Left lung (tissue), 10 donors: ENCODE data around the gene RNF4. TPM values are rescaled to one million over a fixed set of nuclear protein-coding genes. Genes with fewer than 3 reads are reported as not detected.
"Not testable (repeated sequence)": the region's sequence is repeated elsewhere in the genome, so short reads cannot be mapped to it uniquely, and the experiment has no call there.

Experiments used
- ATAC-seq: fragments of 200-7000 bp; cut with Tn5 transposase; one replicate; pipeline ENCODE4 v1.9.1; 2020; ENCODE audit warnings: moderate library complexity
- DNase-seq, 4 donors: peaks; one replicate each; pipeline ENCODE4 v3.0.0-alpha.2; 2013 to 2020
- H3K27ac ChIP-seq, 2 donors: fragments of 200-600 bp; sonication (generic) in 1 of 2; one replicate each; pipeline versions ENCODE4 v1.5.0 to v1.8.0; 2020 to 2021
- H3K27me3 ChIP-seq, 2 donors: fragments of 200-600 bp; sonication (generic) in 1 of 2; one replicate each; pipeline versions ENCODE4 v1.5.0 to v1.8.0; 2020 to 2021
- H3K36me3 ChIP-seq, 2 donors: fragments of 200-600 bp; sonication (generic) in 1 of 2; one replicate each; pipeline versions ENCODE4 v1.5.0 to v1.8.0; 2020 to 2021
- H3K4me1 ChIP-seq, 2 donors: fragments of 200-600 bp; one replicate each; pipeline ENCODE4 v1.8.0; 2021
- H3K4me3 ChIP-seq, 2 donors: fragments of 200-600 bp; sonication (generic) in 1 of 2; one replicate each; pipeline versions ENCODE4 v1.5.0 to v1.8.0; 2020 to 2021; ENCODE audit warnings: mild to moderate bottlenecking in 1 of 2
- H3K9me3 ChIP-seq, 2 donors: fragments of 200-600 bp; sonication (generic) in 1 of 2; one replicate each; pipeline versions ENCODE4 v1.5.0 to v1.8.0; 2020 to 2021
- CTCF ChIP-seq, 2 donors: fragments of 200-600 bp; sonication (generic) in 1 of 2; IDR thresholded peaks; one replicate each; pipeline versions ENCODE4 v1.5.0 to v1.8.0; 2021; ENCODE audit warnings: antibody characterized with exemption in 2 of 2
- intact Hi-C, 2 donors: fragments of 100-400 bp; cut with DNase I; formaldehyde crosslinking; loops; one replicate each; pipeline versions ENCODE4 v1.11.2 to v1.14.2; 2022
- polyA plus RNA-seq, 6 donors: library from polyadenylated mRNA; unstranded; fragments of 120-200 nt; gene quantifications; one replicate each; pipeline ENCODE4 v1.2.1, GENCODE V29; 2013; ENCODE audit not compliant: insufficient read length in 6 of 6
- total RNA-seq, 2 donors: library from RNA; stranded (reverse); fragmentation: NEBNext Ultra II Directional; extraction: Animal tissue kit (Norgen Biotek cat#: 25700); gene quantifications; one replicate each; pipeline ENCODE4 v1.2.1, GENCODE V29; 2021
- donor health status: DM: no; HTN: yes; CAD: no.
- donor health status: DM: no; HTN: no; CAD: no.

RNF4 gene
- total and polyA plus RNA-seq, 8 donors = 42.2 to 68.4 (median 62.7) TPM

GRCh38 chr4:2461246-2461960, 7.5 kb upstream of the RNF4 start:
- ATAC-seq = no peak
- H3K27ac ChIP-seq = no peak overlapping the region
- no peaks in the 10 kb centered on the region for H3K36me3 ChIP-seq
- no peak for DNase-seq
- intact Hi-C loops = no loop called here
- no peaks in the 10 kb centered on the region for H3K9me3 ChIP-seq
- peaks cover 3 to 17% of the 10 kb centered on the region in 2 donors for H3K4me1 ChIP-seq
- peaks cover 0 to 48% of the 10 kb centered on the region in 2 donors for H3K27me3 ChIP-seq
- TF ChIP-seq CTCF (IDR thresholded peaks at IDR 0.05) = no peak
- no peak overlapping the region for H3K4me3 ChIP-seq

GRCh38 chr4:2462218-2462991, 6.5 kb upstream of the RNF4 start:
- no peaks in the 10 kb centered on the region for H3K36me3 ChIP-seq
- peaks cover 3 to 17% of the 10 kb centered on the region in 2 donors for H3K4me1 ChIP-seq
- peaks cover 0 to 48% of the 10 kb centered on the region in 2 donors for H3K27me3 ChIP-seq
- no peaks in the 10 kb centered on the region for H3K9me3 ChIP-seq
- peak overlapping the region; percentile 44 to 46 for H3K4me3 ChIP-seq
- DNase-seq (peak; percentile 59 to 89 (median 73)), ATAC-seq (peak; percentile 96)
- intact Hi-C loops = no loop called here
- peak; percentile 49 to 58 for TF ChIP-seq CTCF (IDR thresholded peaks at IDR 0.05)
- peak overlapping the region in 1 of 2 donors; percentile 18 for H3K27ac ChIP-seq

GRCh38 chr4:2462992-2463762, 5.7 kb upstream of the RNF4 start:
- ATAC-seq (no peak), DNase-seq (no peak)
- Histone ChIP-seq H3K9me3 (no peaks in the 10 kb centered on the region), H3K27me3 (peaks cover 0 to 48% of the 10 kb centered on the region in 2 donors), H3K27ac (no peak overlapping the region), H3K4me1 (peaks cover 10 to 24% of the 10 kb centered on the region in 2 donors), H3K4me3 (peak overlapping the region; percentile 44 to 46), H3K36me3 (no peaks in the 10 kb centered on the region)
- no peak for TF ChIP-seq CTCF (IDR thresholded peaks at IDR 0.05)
- intact Hi-C loops = no loop called here

GRCh38 chr4:2465032-2465431, 3.9 kb upstream of the RNF4 start:
- no peak overlapping the region for H3K27ac ChIP-seq
- H3K36me3 ChIP-seq = no peaks in the 10 kb centered on the region
- intact Hi-C loops = no loop called here
- no peak for ATAC-seq
- no peaks in the 10 kb centered on the region for H3K9me3 ChIP-seq
- TF ChIP-seq CTCF (IDR thresholded peaks at IDR 0.05) = no peak
- no peak for DNase-seq
- H3K4me3 ChIP-seq = no peak overlapping the region
- peaks cover 0 to 33% of the 10 kb centered on the region in 2 donors for H3K27me3 ChIP-seq
- peaks cover 12 to 29% of the 10 kb centered on the region in 2 donors for H3K4me1 ChIP-seq

- DNase-seq, H3K27ac ChIP-seq, H3K9me3 ChIP-seq, intact Hi-C loops, H3K36me3 ChIP-seq, H3K4me3 ChIP-seq, ATAC-seq: not testable (repeated sequence)
- peaks cover 17 to 34% of the 10 kb centered on the region in 2 donors for H3K4me1 ChIP-seq
- H3K27me3 ChIP-seq = peaks cover 0 to 33% of the 10 kb centered on the region in 2 donors
These were observed 3.4 kb upstream of the RNF4 start for GRCh38 chr4:2465544-2465943.
